Breast epithelium (tissue), 4 donors: ENCODE results near the gene CXCL11. TPM values are rescaled to one million over a fixed set of nuclear protein-coding genes. Genes with fewer than 3 reads are reported as not detected.

Experiments used
- DNase-seq, 2 donors: peaks; one replicate each; pipeline ENCODE4 v3.0.0-alpha.2; 2019; ENCODE audit warnings: low spot score in 2 of 2
- H3K27ac ChIP-seq, 2 donors: fragments of 200-600 bp; sonication (generic) in 1 of 2; one replicate each; pipeline ENCODE4 v1.5.1; 2016 to 2019; ENCODE audit warnings: mild to moderate bottlenecking in 1 of 2
- H3K27me3 ChIP-seq, 2 donors: fragments of 200-600 bp; sonication (generic) in 1 of 2; one replicate each; pipeline versions ENCODE4 v1.5.1 to v1.6.0; 2017 to 2019; ENCODE audit warnings: control low read depth in 1 of 2, mild to moderate bottlenecking in 1 of 2
- H3K36me3 ChIP-seq: fragments of 200-600 bp; one replicate; pipeline ENCODE4 v1.5.1; 2019
- H3K4me1 ChIP-seq, 2 donors: fragments of 200-600 bp; sonication (generic); one replicate each; pipeline ENCODE4 v1.5.1; 2016 to 2019; ENCODE audit warnings: control low read depth in 1 of 2
- H3K4me3 ChIP-seq, 3 donors: fragments of 200-600 bp; sonication (generic); 1 replicate in 2 of 3; 2 replicates in 1 of 3; pipeline ENCODE4 v1.5.1; 2016 to 2019; ENCODE audit warnings: mild to moderate bottlenecking in 3 of 3, moderate library complexity in 2 of 3
- H3K9me3 ChIP-seq, 2 donors: fragments of 200-600 bp; sonication (generic) in 1 of 2; one replicate each; pipeline ENCODE4 v1.5.1; 2016 to 2019; ENCODE audit warnings: control low read depth in 1 of 2
- CTCF ChIP-seq, 3 donors: fragments of 450-650 bp; IDR thresholded peaks; one replicate each; pipeline ENCODE4 v1.5.1; 2016 to 2017; ENCODE audit warnings: antibody characterized with exemption in 3 of 3, mild to moderate bottlenecking in 3 of 3, moderate library complexity in 3 of 3
- POLR2A ChIP-seq: fragments of 450-650 bp; IDR thresholded peaks from one replicate; pipeline ENCODE4 v1.6.1; 2016; ENCODE audit warnings: antibody characterized with exemption, mild to moderate bottlenecking, moderate library complexity
- POLR2AphosphoS5 ChIP-seq, 3 donors: sonication (generic); formaldehyde crosslinking; IDR thresholded peaks; one replicate each; pipeline ENCODE4 v1.6.1; 2017; ENCODE audit warnings: antibody characterized with exemption in 3 of 3
- intact Hi-C: fragments of 100-400 bp; cut with DNase I; formaldehyde crosslinking; loops from one replicate; pipeline ENCODE4 v1.15.1; 2023; ENCODE audit warnings: low total_unique reads
- total RNA-seq, 3 donors: library from RNA; depleted of rRNA; stranded (reverse); fragments of >200 nt; gene quantifications; one replicate each; pipeline ENCODE4 v1.1.0, GENCODE V29; 2016

CXCL11 gene
- total RNA-seq: not detected

GRCh38 chr4:76035799-76036380, at the start of gene CXCL11:
CXCL11 (minus strand) TSS chr4:76036070; CDS start chr4:76035987, 83 bp downstream.
- Histone ChIP-seq H3K4me1 (no peaks in the 10 kb centered on the region), H3K27me3 (no peaks in the 10 kb centered on the region), H3K9me3 (no peaks in the 10 kb centered on the region), H3K4me3 (no peak within 1 kb of the TSS), H3K36me3 (no peaks in the 10 kb centered on the region), H3K27ac (no peak within 1 kb of the TSS)
- intact Hi-C loops: no loop called here
- no peak for TF ChIP-seq POLR2A
- TF ChIP-seq CTCF (IDR thresholded peaks at IDR 0.05): no peak
- TF ChIP-seq POLR2AphosphoS5 (IDR thresholded peaks at IDR 0.05): no peak
- DNase-seq: no peak

- Histone ChIP-seq H3K27me3 (no peaks in the 10 kb centered on the region), H3K36me3 (no peaks in the 10 kb centered on the region), H3K4me3 (no peak overlapping the region), H3K9me3 (no peaks in the 10 kb centered on the region), H3K4me1 (peaks cover 0 to 4% of the 10 kb centered on the region in 2 donors), H3K27ac (no peak overlapping the region)
- TF ChIP-seq POLR2A: no peak
- no peak for TF ChIP-seq POLR2AphosphoS5 (IDR thresholded peaks at IDR 0.05)
- TF ChIP-seq CTCF (IDR thresholded peaks at IDR 0.05): no peak
- intact Hi-C loops: no loop called here
- no peak for DNase-seq
Observed at GRCh38 chr4:76084542-76084941, 48.7 kb upstream of the CXCL11 start.

- Histone ChIP-seq H3K4me1 (peaks cover 0 to 4% of the 10 kb centered on the region in 2 donors), H3K27ac (no peak overlapping the region), H3K27me3 (no peaks in the 10 kb centered on the region), H3K36me3 (no peaks in the 10 kb centered on the region), H3K4me3 (no peak overlapping the region), H3K9me3 (no peaks in the 10 kb centered on the region)
- DNase-seq: no peak
- TF ChIP-seq POLR2AphosphoS5 (IDR thresholded peaks at IDR 0.05) (no peak), POLR2A (no peak), CTCF (IDR thresholded peaks at IDR 0.05) (no peak)
- intact Hi-C loops: no loop called here
Observed at GRCh38 chr4:76083386-76083988, 47.6 kb upstream of the CXCL11 start.

GRCh38 chr4:76078033-76078613, 42.3 kb upstream of the CXCL11 start:
- H3K4me3 ChIP-seq: no peak overlapping the region
- no peaks in the 10 kb centered on the region for H3K9me3 ChIP-seq
- no peak overlapping the region for H3K27ac ChIP-seq
- no peaks in the 10 kb centered on the region for H3K36me3 ChIP-seq
- DNase-seq: no peak
- no peak for TF ChIP-seq POLR2AphosphoS5 (IDR thresholded peaks at IDR 0.05)
- no peak for TF ChIP-seq CTCF (IDR thresholded peaks at IDR 0.05)
- TF ChIP-seq POLR2A: no peak
- no peaks in the 10 kb centered on the region for H3K27me3 ChIP-seq
- intact Hi-C loops: no loop called here
- H3K4me1 ChIP-seq: no peaks in the 10 kb centered on the region

- H3K9me3 ChIP-seq: no peaks in the 10 kb centered on the region
- H3K4me1 ChIP-seq: no peaks in the 10 kb centered on the region
- no peak for DNase-seq
- H3K4me3 ChIP-seq: no peak overlapping the region
- H3K36me3 ChIP-seq: no peaks in the 10 kb centered on the region
- intact Hi-C loops: no loop called here
- no peak overlapping the region for H3K27ac ChIP-seq
- no peaks in the 10 kb centered on the region for H3K27me3 ChIP-seq
- TF ChIP-seq POLR2AphosphoS5 (IDR thresholded peaks at IDR 0.05) (no peak), POLR2A (no peak), CTCF (IDR thresholded peaks at IDR 0.05) (no peak)
Observed at GRCh38 chr4:76074993-76075600, 39.2 kb upstream of the CXCL11 start.
